Activated naive CD4-positive, alpha-beta T cell treated with anti-CD3 and anti-CD28 coated beads, Interleukin-2, amount 50 U/mL, for 24 hours (primary cell): Measurements from ENCODE around the gene HS6ST3.

Experiments
- H3K27ac Mint-ChIP-seq: one replicate; pipeline ENCODE4 v1.8.0; 2021; ENCODE audit warnings: mild to moderate bottlenecking, mixed read lengths
- H3K27me3 Mint-ChIP-seq: one replicate; pipeline ENCODE4 v1.8.0; 2021; ENCODE audit warnings: mixed read lengths
- H3K36me3 Mint-ChIP-seq: one replicate; pipeline ENCODE4 v1.8.0; 2021; ENCODE audit warnings: mixed read lengths
- H3K4me1 Mint-ChIP-seq: one replicate; pipeline ENCODE4 v1.8.0; 2021; ENCODE audit warnings: mixed read lengths
- H3K4me3 Mint-ChIP-seq: one replicate; pipeline ENCODE4 v1.8.0; 2021; ENCODE audit warnings: mild to moderate bottlenecking, mixed read lengths
- H3K9me3 Mint-ChIP-seq: one replicate; pipeline ENCODE4 v1.8.0; 2021; ENCODE audit warnings: mixed read lengths

The HS6ST3 gene

GRCh38 chr13:96646101-96646500 lies 556.2 kb downstream of the HS6ST3 start:
- Mint-ChIP-seq H3K4me3 (no peak overlapping the region), H3K27me3 (no peaks in the 10 kb centered on the region), H3K9me3 (no peaks in the 10 kb centered on the region), H3K4me1 (no peaks in the 10 kb centered on the region), H3K36me3 (no peaks in the 10 kb centered on the region), H3K27ac (no peak overlapping the region)

- no peaks in the 10 kb centered on the region for H3K36me3 Mint-ChIP-seq
- H3K4me3 Mint-ChIP-seq = no peak overlapping the region
- no peaks in the 10 kb centered on the region for H3K9me3 Mint-ChIP-seq
- H3K27ac Mint-ChIP-seq = no peak overlapping the region
- H3K4me1 Mint-ChIP-seq = no peaks in the 10 kb centered on the region
- no peaks in the 10 kb centered on the region for H3K27me3 Mint-ChIP-seq
Observed at GRCh38 chr13:96646515-96647211, 556.8 kb downstream of the HS6ST3 start.

GRCh38 chr13:96650301-96650886 lies 560.5 kb downstream of the HS6ST3 start:
- Mint-ChIP-seq H3K4me1 (no peaks in the 10 kb centered on the region), H3K36me3 (no peaks in the 10 kb centered on the region), H3K9me3 (no peaks in the 10 kb centered on the region), H3K27me3 (no peaks in the 10 kb centered on the region), H3K4me3 (no peak overlapping the region), H3K27ac (no peak overlapping the region)

GRCh38 chr13:96651598-96651997 lies 561.7 kb downstream of the HS6ST3 start:
- no peaks in the 10 kb centered on the region for H3K36me3 Mint-ChIP-seq
- H3K27me3 Mint-ChIP-seq = no peaks in the 10 kb centered on the region
- H3K4me3 Mint-ChIP-seq = no peak overlapping the region
- no peaks in the 10 kb centered on the region for H3K4me1 Mint-ChIP-seq
- no peaks in the 10 kb centered on the region for H3K9me3 Mint-ChIP-seq
- H3K27ac Mint-ChIP-seq = no peak overlapping the region

- Mint-ChIP-seq H3K4me3 (no peak overlapping the region), H3K27ac (no peak overlapping the region), H3K9me3 (peaks cover 3% of the 10 kb centered on the region), H3K36me3 (no peaks in the 10 kb centered on the region), H3K4me1 (no peaks in the 10 kb centered on the region), H3K27me3 (no peaks in the 10 kb centered on the region)
Observed at GRCh38 chr13:96652506-96652905, 562.6 kb downstream of the HS6ST3 start.

- Mint-ChIP-seq H3K27me3 (no peaks in the 10 kb centered on the region), H3K27ac (no peak overlapping the region), H3K4me3 (no peak overlapping the region), H3K36me3 (peaks cover 2% of the 10 kb centered on the region), H3K4me1 (no peaks in the 10 kb centered on the region), H3K9me3 (peaks cover 28% of the 10 kb centered on the region)
Observed at GRCh38 chr13:96661612-96662011, 571.7 kb downstream of the HS6ST3 start.

GRCh38 chr13:96662036-96662435 lies 572.1 kb downstream of the HS6ST3 start:
- peaks cover 28% of the 10 kb centered on the region for H3K9me3 Mint-ChIP-seq
- no peaks in the 10 kb centered on the region for H3K27me3 Mint-ChIP-seq
- peaks cover 2% of the 10 kb centered on the region for H3K36me3 Mint-ChIP-seq
- H3K4me3 Mint-ChIP-seq = no peak overlapping the region
- no peaks in the 10 kb centered on the region for H3K4me1 Mint-ChIP-seq
- H3K27ac Mint-ChIP-seq = no peak overlapping the region

- Mint-ChIP-seq H3K36me3 (no peaks in the 10 kb centered on the region), H3K4me1 (no peaks in the 10 kb centered on the region), H3K27me3 (no peaks in the 10 kb centered on the region), H3K27ac (no peak overlapping the region), H3K9me3 (peaks cover 25% of the 10 kb centered on the region), H3K4me3 (no peak overlapping the region)
Observed at GRCh38 chr13:96667294-96668018, 577.5 kb downstream of the HS6ST3 start.

GRCh38 chr13:96671073-96671472 lies 581.2 kb downstream of the HS6ST3 start:
- Mint-ChIP-seq H3K27ac (no peak overlapping the region), H3K9me3 (peaks cover 14% of the 10 kb centered on the region), H3K4me1 (no peaks in the 10 kb centered on the region), H3K36me3 (no peaks in the 10 kb centered on the region), H3K27me3 (no peaks in the 10 kb centered on the region), H3K4me3 (no peak overlapping the region)

- Mint-ChIP-seq H3K4me3 (no peak overlapping the region), H3K36me3 (no peaks in the 10 kb centered on the region), H3K4me1 (no peaks in the 10 kb centered on the region), H3K27me3 (no peaks in the 10 kb centered on the region), H3K9me3 (peaks cover 14% of the 10 kb centered on the region), H3K27ac (no peak overlapping the region)
Observed at GRCh38 chr13:96672016-96672415, 582.1 kb downstream of the HS6ST3 start.

GRCh38 chr13:96673825-96674224 lies 583.9 kb downstream of the HS6ST3 start:
- no peaks in the 10 kb centered on the region for H3K4me1 Mint-ChIP-seq
- no peak overlapping the region for H3K4me3 Mint-ChIP-seq
- peaks cover 13% of the 10 kb centered on the region for H3K9me3 Mint-ChIP-seq
- no peaks in the 10 kb centered on the region for H3K36me3 Mint-ChIP-seq
- H3K27me3 Mint-ChIP-seq = peaks cover 2% of the 10 kb centered on the region
- H3K27ac Mint-ChIP-seq = no peak overlapping the region

- Mint-ChIP-seq H3K27me3 (peaks cover 2% of the 10 kb centered on the region), H3K4me1 (no peaks in the 10 kb centered on the region)
Observed at GRCh38 chr13:96677029-96677428, 587.1 kb downstream of the HS6ST3 start.

GRCh38 chr13:96678801-96679200 lies 588.9 kb downstream of the HS6ST3 start:
- no peaks in the 10 kb centered on the region for H3K36me3 Mint-ChIP-seq
- no peaks in the 10 kb centered on the region for H3K4me1 Mint-ChIP-seq
- peaks cover 4% of the 10 kb centered on the region for H3K9me3 Mint-ChIP-seq
- no peak overlapping the region for H3K4me3 Mint-ChIP-seq
- H3K27ac Mint-ChIP-seq = no peak overlapping the region
- H3K27me3 Mint-ChIP-seq = peaks cover 2% of the 10 kb centered on the region

More at GRCh38 chr13:96677029-96677428, 587.1 kb downstream of the HS6ST3 start:
- no peaks in the 10 kb centered on the region for H3K36me3 Mint-ChIP-seq
- H3K9me3 Mint-ChIP-seq = peaks cover 4% of the 10 kb centered on the region
- H3K27ac Mint-ChIP-seq = no peak overlapping the region
- H3K4me3 Mint-ChIP-seq = no peak overlapping the region

GRCh38 chr13:96680898-96681297 lies 591.0 kb downstream of the HS6ST3 start:
- Mint-ChIP-seq H3K36me3 (no peaks in the 10 kb centered on the region), H3K4me3 (no peak overlapping the region), H3K4me1 (no peaks in the 10 kb centered on the region), H3K9me3 (peaks cover 8% of the 10 kb centered on the region), H3K27me3 (peaks cover 2% of the 10 kb centered on the region), H3K27ac (no peak overlapping the region)

- Mint-ChIP-seq H3K9me3 (peaks cover 8% of the 10 kb centered on the region), H3K4me1 (no peaks in the 10 kb centered on the region), H3K4me3 (no peak overlapping the region), H3K27ac (no peak overlapping the region), H3K36me3 (no peaks in the 10 kb centered on the region), H3K27me3 (peaks cover 2% of the 10 kb centered on the region)
Observed at GRCh38 chr13:96681766-96682165, 591.9 kb downstream of the HS6ST3 start.

GRCh38 chr13:96684469-96684868 lies 594.6 kb downstream of the HS6ST3 start:
- no peaks in the 10 kb centered on the region for H3K4me1 Mint-ChIP-seq
- no peak overlapping the region for H3K27ac Mint-ChIP-seq
- no peaks in the 10 kb centered on the region for H3K27me3 Mint-ChIP-seq
- peaks cover 9% of the 10 kb centered on the region for H3K9me3 Mint-ChIP-seq
- H3K4me3 Mint-ChIP-seq = no peak overlapping the region
- no peaks in the 10 kb centered on the region for H3K36me3 Mint-ChIP-seq
